H9 (cell line): ENCODE results near the gene ZNF426. TPM values are rescaled to one million over a fixed set of nuclear protein-coding genes. Genes with fewer than 3 reads are reported as not detected.

Experiments used
- DNase-seq: peaks from one replicate; pipeline ENCODE4 v3.0.0-alpha.2; 2017
- H2AFZ ChIP-seq: one replicate; pipeline ENCODE4 v1.6.1; 2013; ENCODE audit warnings: mild to moderate bottlenecking, low read length, control low read depth, moderate library complexity
- H2AK5ac ChIP-seq: 2 replicates; pipeline ENCODE4 v1.6.1; 2013; ENCODE audit warnings: low read length, control low read depth, mixed read lengths; ENCODE audit not compliant: insufficient read length
- H2BK120ac ChIP-seq: one replicate; pipeline ENCODE4 v1.6.1; 2013; ENCODE audit warnings: low read depth, mild to moderate bottlenecking, low read length, control low read depth, inconsistent platforms; ENCODE audit not compliant: poor library complexity, severe bottlenecking
- H2BK12ac ChIP-seq: 2 replicates; pipeline ENCODE4 v1.6.1; 2013; ENCODE audit warnings: low read length, control low read depth, mixed read lengths, low read depth; ENCODE audit not compliant: insufficient read length
- H2BK15ac ChIP-seq: 2 replicates; pipeline ENCODE4 v1.6.1; 2013; ENCODE audit warnings: low read depth, low read length, control low read depth
- H2BK20ac ChIP-seq: one replicate; pipeline ENCODE4 v1.6.1; 2013; ENCODE audit warnings: low read depth, mild to moderate bottlenecking, low read length, control low read depth, inconsistent platforms; ENCODE audit not compliant: poor library complexity, severe bottlenecking
- H2BK5ac ChIP-seq: 2 replicates; pipeline ENCODE4 v1.6.1; 2013; ENCODE audit warnings: low read length, control low read depth, mixed read lengths; ENCODE audit not compliant: insufficient read length
- H3K14ac ChIP-seq: 2 replicates; pipeline ENCODE4 v1.6.1; 2013; ENCODE audit warnings: low read length, control low read depth; ENCODE audit not compliant: insufficient read depth
- H3K18ac ChIP-seq: 2 replicates; pipeline ENCODE4 v1.6.1; 2013; ENCODE audit warnings: low read depth, mild to moderate bottlenecking, mixed read lengths, low read length, control low read depth; ENCODE audit not compliant: insufficient read length
- H3K23ac ChIP-seq: 2 replicates; pipeline ENCODE4 v1.6.1; 2013; ENCODE audit warnings: low read length, control low read depth, mixed read lengths, low read depth; ENCODE audit not compliant: insufficient read length
- H3K23me2 ChIP-seq: 2 replicates; pipeline ENCODE4 v1.6.1; 2013; ENCODE audit warnings: low read depth, mild to moderate bottlenecking, mixed read lengths, low read length, control low read depth; ENCODE audit not compliant: insufficient read length, poor library complexity, severe bottlenecking
- H3K27ac ChIP-seq: 2 replicates; pipeline ENCODE4 v1.5.1; 2013; ENCODE audit warnings: low read length, control low read depth, mixed read lengths, low read depth; ENCODE audit not compliant: insufficient read length
- H3K27me3 ChIP-seq: 2 replicates; pipeline ENCODE4 v1.6.1; 2013; ENCODE audit warnings: low read length, control low read depth, inconsistent platforms; ENCODE audit not compliant: insufficient read depth
- H3K4ac ChIP-seq: 2 replicates; pipeline ENCODE4 v1.6.1; 2013; ENCODE audit warnings: low read depth, mild to moderate bottlenecking, control low read depth, inconsistent platforms, low read length, moderate library complexity
- H3K4me1 ChIP-seq: 2 replicates; pipeline ENCODE4 v1.6.1; 2013; ENCODE audit warnings: low read length, control low read depth, inconsistent platforms; ENCODE audit not compliant: insufficient read depth
- H3K4me2 ChIP-seq: 2 replicates; pipeline ENCODE4 v1.6.1; 2013; ENCODE audit warnings: low read length, control low read depth, mixed read lengths; ENCODE audit not compliant: insufficient read length, insufficient read depth
- H3K56ac ChIP-seq: 2 replicates; pipeline ENCODE4 v1.6.1; 2013; ENCODE audit warnings: low read depth, mild to moderate bottlenecking, mixed read lengths, low read length, control low read depth; ENCODE audit not compliant: insufficient read length
- H3K79me1 ChIP-seq: 2 replicates; pipeline ENCODE4 v1.6.1; 2013; ENCODE audit warnings: low read depth, mild to moderate bottlenecking, moderate library complexity, low read length, control low read depth, inconsistent platforms; ENCODE audit not compliant: insufficient read depth, poor library complexity, severe bottlenecking
- H3K79me2 ChIP-seq: 2 replicates; pipeline ENCODE4 v1.6.1; 2013; ENCODE audit warnings: low read length, control low read depth, inconsistent platforms; ENCODE audit not compliant: insufficient read depth
- H3K9ac ChIP-seq: 2 replicates; pipeline ENCODE4 v1.6.1; 2013; ENCODE audit warnings: low read length, control low read depth, mixed read lengths; ENCODE audit not compliant: insufficient read length; ENCODE audit errors: extremely low read depth
- H3K9me3 ChIP-seq: one replicate; pipeline ENCODE4 v1.6.1; 2013; ENCODE audit warnings: low read depth, low read length, inconsistent platforms; ENCODE audit not compliant: control insufficient read depth
- H3T11ph ChIP-seq: one replicate; pipeline ENCODE4 v1.6.1; 2013; ENCODE audit warnings: mild to moderate bottlenecking, low read length, control low read depth, inconsistent platforms
- H4K20me1 ChIP-seq: one replicate; pipeline ENCODE4 v1.6.1; 2013; ENCODE audit not compliant: control insufficient read depth, insufficient read length, insufficient read depth
- H4K5ac ChIP-seq: 2 replicates; pipeline ENCODE4 v1.6.1; 2013; ENCODE audit warnings: low read depth, mild to moderate bottlenecking, mixed read lengths, low read length, control low read depth; ENCODE audit not compliant: insufficient read length
- H4K8ac ChIP-seq: replicated peaks from 2 replicates; pipeline ENCODE4 v1.6.1; 2013; ENCODE audit warnings: low read length, control low read depth, mixed read lengths, low read depth; ENCODE audit not compliant: insufficient read length
- H4K91ac ChIP-seq: 2 replicates; pipeline ENCODE4 v1.6.1; 2013; ENCODE audit warnings: low read depth, mild to moderate bottlenecking, moderate library complexity, mixed read lengths, low read length, control low read depth; ENCODE audit not compliant: insufficient read length
- H3K27ac Mint-ChIP-seq, 3 experiments: 2 replicates in 2 of 3; 3 replicates in 1 of 3; pipeline ENCODE4 v1.8.0; 2020 to 2021; ENCODE audit warnings: mixed read lengths in 3 of 3, mild to moderate bottlenecking in 1 of 3, moderate library complexity in 1 of 3
- H3K27me3 Mint-ChIP-seq: 2 replicates; pipeline ENCODE4 v1.8.0; 2021; ENCODE audit warnings: low read depth, mild to moderate bottlenecking, moderate library complexity, mixed read lengths
- H3K36me3 Mint-ChIP-seq, 3 experiments: 2 replicates in 2 of 3; 3 replicates in 1 of 3; pipeline ENCODE4 v1.8.0; 2020 to 2021; ENCODE audit warnings: low read depth in 3 of 3, mixed read lengths in 3 of 3; ENCODE audit not compliant: insufficient read depth in 1 of 3
- H3K4me1 Mint-ChIP-seq, 2 experiments: 2 replicates each; pipeline ENCODE4 v1.8.0; 2020; ENCODE audit warnings: mixed read lengths in 2 of 2
- H3K4me3 Mint-ChIP-seq, 2 experiments: 2 replicates in 1 of 2; 3 replicates in 1 of 2; pipeline ENCODE4 v1.8.0; 2020 to 2021; ENCODE audit warnings: mild to moderate bottlenecking in 2 of 2, mixed read lengths in 2 of 2, moderate library complexity in 1 of 2
- H3K9me3 Mint-ChIP-seq, 2 experiments: 2 replicates in 1 of 2; 3 replicates in 1 of 2; pipeline ENCODE4 v1.8.0; 2020; ENCODE audit warnings: mild to moderate bottlenecking in 2 of 2, mixed read lengths in 2 of 2, moderate library complexity in 1 of 2
- WGBS: extraction: QIAGEN DNeasy Blood & Tissue Kit; methylation state at CpG from one replicate; pipeline ENCODE4 v1.1.7; 2013; ENCODE audit warnings: missing lambda C conversion rate, low lambda C conversion rate, mixed read lengths; ENCODE audit not compliant: insufficient read length; ENCODE audit errors: extremely low coverage; 5-methylcytosine and 5-hydroxymethylcytosine counted together
- total RNA-seq: library from RNA; stranded (reverse); gene quantifications from 2 replicates; pipeline ENCODE4 v1.2.1, GENCODE V29; 2021
- TF ChIP-seq, protein P1 (sequence below): fragments of 200-600 bp; sonication (generic); conservative IDR thresholded peaks from 3 replicates; pipeline ENCODE4 v1.8.0; 2021; ENCODE audit warnings: antibody characterized with exemption, mild to moderate bottlenecking

Gene ZNF426
- total RNA-seq, 1 experiment from 2014 or later = 29.4 TPM

DNA sequence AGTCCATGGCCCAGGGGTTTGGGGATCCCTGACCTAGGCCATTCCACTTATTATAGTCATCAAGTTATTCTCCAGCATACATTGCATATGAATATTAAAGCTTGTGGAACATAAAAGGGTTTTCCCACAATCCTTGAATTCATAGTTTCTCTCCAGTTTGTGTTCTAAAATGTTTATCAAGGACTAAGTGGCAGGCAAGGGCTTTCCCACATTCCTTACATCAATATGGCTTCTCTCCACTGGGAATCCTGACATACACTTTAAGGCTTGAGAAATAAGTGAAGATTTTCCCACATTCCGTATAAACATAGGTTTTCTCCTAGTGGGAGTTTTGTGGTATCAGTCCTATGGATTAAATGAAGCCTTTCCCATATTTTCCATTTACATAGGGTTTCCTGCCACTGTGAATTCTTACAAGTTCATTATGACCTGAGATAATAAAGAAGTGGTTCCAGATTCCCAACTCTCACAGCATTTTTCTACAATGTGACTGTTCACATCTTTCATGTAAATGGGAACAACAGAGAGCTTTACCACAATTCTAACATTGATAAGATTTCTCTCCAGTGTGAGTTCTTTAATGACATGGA, 14.5 kb downstream of the ZNF426 start:
- Histone ChIP-seq H3K79me1 (no peaks in the 10 kb centered on the region), H3K27ac (no peak overlapping the region), H3K23ac (no peak overlapping the region), H3K14ac (no peak overlapping the region), H2BK20ac (no peak overlapping the region), H3K4ac (no peak overlapping the region), H2BK120ac (no peak overlapping the region), H3K56ac (no peak overlapping the region), H3K79me2 (no peaks in the 10 kb centered on the region), H4K91ac (no peak overlapping the region), H3K18ac (no peak overlapping the region), H3K27me3 (no peaks in the 10 kb centered on the region), H4K5ac (no peak overlapping the region), H3T11ph (no peak overlapping the region), H4K8ac (no peak overlapping the region), H2BK12ac (no peak overlapping the region), H4K20me1 (no peaks in the 10 kb centered on the region), H3K9ac (no peak overlapping the region), H3K23me2 (no peaks in the 10 kb centered on the region), H2AK5ac (no peak overlapping the region), H3K4me2 (no peak overlapping the region), H2BK5ac (no peak overlapping the region), H2AFZ (no peak overlapping the region), H3K4me1 (no peaks in the 10 kb centered on the region), H2BK15ac (no peak overlapping the region), H3K9me3 (peaks cover 82% of the 10 kb centered on the region)
- peaks cover 90 to 96% of the 10 kb centered on the region in 2 experiments for H3K9me3 Mint-ChIP-seq
- TF ChIP-seq, protein P1, sequence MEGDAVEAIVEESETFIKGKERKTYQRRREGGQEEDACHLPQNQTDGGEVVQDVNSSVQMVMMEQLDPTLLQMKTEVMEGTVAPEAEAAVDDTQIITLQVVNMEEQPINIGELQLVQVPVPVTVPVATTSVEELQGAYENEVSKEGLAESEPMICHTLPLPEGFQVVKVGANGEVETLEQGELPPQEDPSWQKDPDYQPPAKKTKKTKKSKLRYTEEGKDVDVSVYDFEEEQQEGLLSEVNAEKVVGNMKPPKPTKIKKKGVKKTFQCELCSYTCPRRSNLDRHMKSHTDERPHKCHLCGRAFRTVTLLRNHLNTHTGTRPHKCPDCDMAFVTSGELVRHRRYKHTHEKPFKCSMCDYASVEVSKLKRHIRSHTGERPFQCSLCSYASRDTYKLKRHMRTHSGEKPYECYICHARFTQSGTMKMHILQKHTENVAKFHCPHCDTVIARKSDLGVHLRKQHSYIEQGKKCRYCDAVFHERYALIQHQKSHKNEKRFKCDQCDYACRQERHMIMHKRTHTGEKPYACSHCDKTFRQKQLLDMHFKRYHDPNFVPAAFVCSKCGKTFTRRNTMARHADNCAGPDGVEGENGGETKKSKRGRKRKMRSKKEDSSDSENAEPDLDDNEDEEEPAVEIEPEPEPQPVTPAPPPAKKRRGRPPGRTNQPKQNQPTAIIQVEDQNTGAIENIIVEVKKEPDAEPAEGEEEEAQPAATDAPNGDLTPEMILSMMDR = no peak
- H3K27me3 Mint-ChIP-seq = peaks cover 1% of the 10 kb centered on the region
- no peaks in the 10 kb centered on the region for H3K4me1 Mint-ChIP-seq
- H3K4me3 Mint-ChIP-seq = no peak overlapping the region
- H3K27ac Mint-ChIP-seq = no peak overlapping the region
- no peak for DNase-seq
- WGBS = no CpG with 5 or more reads among the region's 1 CpG
- peaks cover 67 to 74% (median 69%) of the 10 kb centered on the region in 3 experiments for H3K36me3 Mint-ChIP-seq
